Neural progenitor cell (in vitro differentiated cells): ENCODE results near the gene ORM1. TPM values are rescaled to one million over a fixed set of nuclear protein-coding genes. Genes with fewer than 3 reads are reported as not detected.

Experiments
- DNase-seq: peaks from one replicate; pipeline ENCODE4 v3.0.0-alpha.2; 2016; ENCODE audit warnings: low spot score
- H2AFZ ChIP-seq: fragments of 200-600 bp; sonication (generic); replicated peaks from 2 replicates; pipeline ENCODE4 v1.6.1; 2016; ENCODE audit warnings: antibody characterized with exemption
- H3F3A ChIP-seq: fragments of 200-600 bp; sonication (generic); 2 replicates; pipeline ENCODE4 v1.6.1; 2016; ENCODE audit warnings: antibody characterized with exemption, low read depth
- H3K27ac ChIP-seq: fragments of 200-600 bp; sonication (generic); 2 replicates; pipeline ENCODE4 v1.5.1; 2016; ENCODE audit warnings: mild to moderate bottlenecking
- H3K27me3 ChIP-seq: fragments of 200-600 bp; sonication (generic); 2 replicates; pipeline ENCODE4 v1.6.1; 2016; ENCODE audit warnings: mild to moderate bottlenecking, moderate library complexity
- H3K36me3 ChIP-seq: fragments of 200-600 bp; sonication (generic); 2 replicates; pipeline ENCODE4 v1.5.1; 2016
- H3K4me1 ChIP-seq: fragments of 200-600 bp; sonication (generic); 2 replicates; pipeline ENCODE4 v1.6.1; 2016; ENCODE audit warnings: mixed run types
- H3K4me2 ChIP-seq: fragments of 200-600 bp; sonication (generic); 2 replicates; pipeline ENCODE4 v1.6.1; 2016
- H3K4me3 ChIP-seq: fragments of 200-600 bp; sonication (generic); 2 replicates; pipeline ENCODE4 v1.5.1; 2016
- H3K79me2 ChIP-seq: fragments of 200-600 bp; sonication (generic); 2 replicates; pipeline ENCODE4 v1.6.1; 2016; ENCODE audit warnings: low read depth
- H3K9ac ChIP-seq: fragments of 200-600 bp; sonication (generic); 2 replicates; pipeline ENCODE4 v1.6.1; 2016
- H3K9me3 ChIP-seq: fragments of 200-600 bp; sonication (generic); 2 replicates; pipeline ENCODE4 v1.5.1; 2016; ENCODE audit warnings: low read depth
- H4K20me1 ChIP-seq: fragments of 200-600 bp; sonication (generic); 2 replicates; pipeline ENCODE4 v1.6.1; 2016; ENCODE audit warnings: low read depth
- H3K27ac Mint-ChIP-seq: 3 replicates; pipeline ENCODE4 v1.8.0; 2021; ENCODE audit warnings: mixed read lengths
- H3K27me3 Mint-ChIP-seq: 2 replicates; pipeline ENCODE4 v1.8.0; 2022; ENCODE audit warnings: low read depth, mild to moderate bottlenecking, inconsistent platforms, moderate library complexity, mixed read lengths; ENCODE audit not compliant: insufficient read depth
- H3K36me3 Mint-ChIP-seq: 3 replicates; pipeline ENCODE4 v1.8.0; 2021; ENCODE audit warnings: mixed read lengths
- H3K4me1 Mint-ChIP-seq: 3 replicates; pipeline ENCODE4 v1.8.0; 2021; ENCODE audit warnings: mixed read lengths
- H3K4me3 Mint-ChIP-seq: 3 replicates; pipeline ENCODE4 v1.8.0; 2021; ENCODE audit warnings: mild to moderate bottlenecking, moderate library complexity, mixed read lengths
- H3K9me3 Mint-ChIP-seq: 3 replicates; pipeline ENCODE4 v1.8.0; 2020; ENCODE audit warnings: mixed read lengths
- EZH2 ChIP-seq: fragments of 200-600 bp; sonication (generic); IDR thresholded peaks from 2 replicates; pipeline ENCODE4 v1.6.1; 2017; ENCODE audit warnings: antibody characterized with exemption, mild to moderate bottlenecking, moderate library complexity
- EZH2phosphoT487 ChIP-seq: fragments of 200-600 bp; sonication (generic); IDR thresholded peaks from 2 replicates; pipeline ENCODE4 v1.6.1; 2017; ENCODE audit warnings: antibody characterized with exemption
- total RNA-seq: library from RNA; depleted of rRNA; stranded (reverse); fragments of >200 nt; gene quantifications from 2 replicates; pipeline ENCODE4 v1.2.3, GENCODE V29; 2015; ENCODE audit warnings: low replicate concordance
- TF ChIP-seq, protein P1 (sequence below): fragments of 200-600 bp; sonication (generic); IDR thresholded peaks from 2 replicates; pipeline ENCODE4 v1.5.1; 2017; ENCODE audit warnings: antibody characterized with exemption, mild to moderate bottlenecking

Gene ORM1
- total RNA-seq, 1 donor from 2014 or later, result not detected

- H4K20me1 ChIP-seq, result no peaks in the 10 kb centered on the region
- Mint-ChIP-seq H3K9me3 (no peaks in the 10 kb centered on the region), H3K27me3 (peaks cover 2% of the 10 kb centered on the region), H3K4me1 (peaks cover 23% of the 10 kb centered on the region), H3K4me3 (no peak overlapping the region), H3K27ac (peak overlapping the region; percentile 27), H3K36me3 (peaks cover 2% of the 10 kb centered on the region)
- peak overlapping the region; percentile 64 for H3K4me2 ChIP-seq
- no peak overlapping the region for H3K4me3 ChIP-seq
- H3K36me3 ChIP-seq, result no peaks in the 10 kb centered on the region
- no peak for TF ChIP-seq EZH2
- TF ChIP-seq, protein P1, sequence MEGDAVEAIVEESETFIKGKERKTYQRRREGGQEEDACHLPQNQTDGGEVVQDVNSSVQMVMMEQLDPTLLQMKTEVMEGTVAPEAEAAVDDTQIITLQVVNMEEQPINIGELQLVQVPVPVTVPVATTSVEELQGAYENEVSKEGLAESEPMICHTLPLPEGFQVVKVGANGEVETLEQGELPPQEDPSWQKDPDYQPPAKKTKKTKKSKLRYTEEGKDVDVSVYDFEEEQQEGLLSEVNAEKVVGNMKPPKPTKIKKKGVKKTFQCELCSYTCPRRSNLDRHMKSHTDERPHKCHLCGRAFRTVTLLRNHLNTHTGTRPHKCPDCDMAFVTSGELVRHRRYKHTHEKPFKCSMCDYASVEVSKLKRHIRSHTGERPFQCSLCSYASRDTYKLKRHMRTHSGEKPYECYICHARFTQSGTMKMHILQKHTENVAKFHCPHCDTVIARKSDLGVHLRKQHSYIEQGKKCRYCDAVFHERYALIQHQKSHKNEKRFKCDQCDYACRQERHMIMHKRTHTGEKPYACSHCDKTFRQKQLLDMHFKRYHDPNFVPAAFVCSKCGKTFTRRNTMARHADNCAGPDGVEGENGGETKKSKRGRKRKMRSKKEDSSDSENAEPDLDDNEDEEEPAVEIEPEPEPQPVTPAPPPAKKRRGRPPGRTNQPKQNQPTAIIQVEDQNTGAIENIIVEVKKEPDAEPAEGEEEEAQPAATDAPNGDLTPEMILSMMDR, result no peak
- TF ChIP-seq EZH2phosphoT487, result no peak
- no peak overlapping the region for H3K9ac ChIP-seq
- H3K9me3 ChIP-seq, result no peaks in the 10 kb centered on the region
- peaks cover 15% of the 10 kb centered on the region for H3K4me1 ChIP-seq
- H3F3A ChIP-seq, result no peaks in the 10 kb centered on the region
- DNase-seq, result no peak
- H3K79me2 ChIP-seq, result no peaks in the 10 kb centered on the region
- H3K27ac ChIP-seq, result no peak overlapping the region
- no peaks in the 10 kb centered on the region for H3K27me3 ChIP-seq
- H2AFZ ChIP-seq, result no peak overlapping the region
These were observed 46.6 kb downstream of the ORM1 start for GRCh38 chr9:114369216-114370130.

DNA sequence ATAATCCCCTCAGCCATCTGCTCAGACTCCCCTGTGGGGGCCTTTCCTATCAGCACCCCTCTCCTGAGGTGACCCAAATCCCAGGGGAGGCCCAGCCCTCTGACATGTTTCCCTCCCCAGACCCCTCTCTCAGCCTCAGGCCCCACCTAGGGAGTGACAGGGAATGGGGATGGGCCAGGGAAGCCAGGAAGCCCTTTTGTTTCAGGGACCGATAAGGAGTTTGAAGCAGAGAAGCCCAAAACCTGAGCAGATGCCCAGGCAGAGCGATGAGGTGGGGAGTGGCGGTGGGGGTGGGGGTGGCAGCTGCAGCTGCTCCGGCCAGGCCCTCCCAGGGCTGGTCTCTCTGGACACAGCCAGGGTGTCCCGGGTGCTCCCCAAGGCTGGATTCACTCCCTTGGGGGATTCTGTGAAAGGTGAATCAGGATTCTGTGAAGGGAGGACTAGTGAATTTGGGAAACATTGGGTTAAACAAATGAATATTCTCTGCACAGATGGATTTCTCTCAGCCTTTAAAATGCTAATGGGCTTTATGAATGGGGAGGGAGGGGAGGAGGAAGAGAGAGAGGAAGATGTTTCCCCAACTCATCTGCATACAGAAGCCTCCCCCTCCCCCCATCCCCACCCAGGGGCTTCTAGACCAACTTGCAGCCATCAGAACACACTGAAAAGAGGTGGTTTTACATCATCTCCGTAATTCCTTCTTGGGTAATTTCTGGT is 47.5 kb downstream of the ORM1 start:
- H2AFZ ChIP-seq, result no peak overlapping the region
- H3K27me3 ChIP-seq, result no peaks in the 10 kb centered on the region
- peak; percentile 37 for DNase-seq
- peaks cover 2% of the 10 kb centered on the region for H3K36me3 Mint-ChIP-seq
- no peak overlapping the region for H3K27ac ChIP-seq
- H3K4me3 ChIP-seq, result peak overlapping the region; percentile 13
- no peak overlapping the region for H3K9ac ChIP-seq
- no peak overlapping the region for H3K4me3 Mint-ChIP-seq
- peaks cover 30% of the 10 kb centered on the region for H3K4me1 Mint-ChIP-seq
- H3K9me3 Mint-ChIP-seq, result no peaks in the 10 kb centered on the region
- H3K9me3 ChIP-seq, result no peaks in the 10 kb centered on the region
- H4K20me1 ChIP-seq, result peaks cover 6% of the 10 kb centered on the region
- H3K4me1 ChIP-seq, result peaks cover 21% of the 10 kb centered on the region
- H3K79me2 ChIP-seq, result no peaks in the 10 kb centered on the region
- TF ChIP-seq, protein P1, result no peak
- no peak for TF ChIP-seq EZH2phosphoT487
- TF ChIP-seq EZH2, result no peak
- no peaks in the 10 kb centered on the region for H3K36me3 ChIP-seq
- H3K27ac Mint-ChIP-seq, result peak overlapping the region; percentile 91
- H3K4me2 ChIP-seq, result peak overlapping the region; percentile 64
- H3K27me3 Mint-ChIP-seq, result peaks cover 2% of the 10 kb centered on the region
- peaks cover 5% of the 10 kb centered on the region for H3F3A ChIP-seq

DNA sequence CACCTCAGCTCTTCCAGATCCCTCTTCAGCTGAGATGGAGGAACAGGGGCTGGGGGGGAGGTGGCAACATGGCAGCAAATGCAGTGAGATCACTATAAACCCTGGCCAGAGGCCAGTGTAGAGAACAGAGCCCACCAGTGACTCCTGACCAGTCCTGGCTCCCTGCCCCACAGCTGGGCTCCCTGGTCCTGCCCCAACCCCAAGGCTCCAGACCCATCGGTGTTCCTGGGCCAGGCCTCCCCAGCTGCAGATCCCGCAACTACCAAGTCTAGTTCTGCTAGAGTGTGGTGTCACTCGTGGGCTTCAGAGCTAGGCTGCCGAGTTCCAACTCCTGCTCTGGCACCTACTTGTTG is 48.0 kb downstream of the ORM1 start:
- no peak overlapping the region for H3K4me3 Mint-ChIP-seq
- Histone ChIP-seq H4K20me1 (peaks cover 6% of the 10 kb centered on the region), H3K9ac (no peak overlapping the region), H2AFZ (no peak overlapping the region), H3K9me3 (no peaks in the 10 kb centered on the region), H3F3A (peaks cover 6% of the 10 kb centered on the region), H3K4me3 (no peak overlapping the region), H3K79me2 (no peaks in the 10 kb centered on the region), H3K4me1 (peaks cover 21% of the 10 kb centered on the region), H3K27ac (no peak overlapping the region), H3K4me2 (peak overlapping the region; percentile 64), H3K36me3 (no peaks in the 10 kb centered on the region), H3K27me3 (no peaks in the 10 kb centered on the region)
- H3K27ac Mint-ChIP-seq, result peak overlapping the region; percentile 64
- DNase-seq, result no peak
- peaks cover 34% of the 10 kb centered on the region for H3K4me1 Mint-ChIP-seq
- H3K27me3 Mint-ChIP-seq, result peaks cover 2% of the 10 kb centered on the region
- no peak for TF ChIP-seq EZH2phosphoT487
- TF ChIP-seq, protein P1, result no peak
- TF ChIP-seq EZH2, result no peak
- H3K9me3 Mint-ChIP-seq, result no peaks in the 10 kb centered on the region
- peaks cover 2% of the 10 kb centered on the region for H3K36me3 Mint-ChIP-seq
